Nephron (organoid): ENCODE data around the gene LGALS13.

Experiments
- H3K27ac Mint-ChIP-seq, 3 experiments: 2 replicates each; pipeline ENCODE4 v1.8.0; 2020; ENCODE audit warnings: mixed read lengths in 3 of 3, mild to moderate bottlenecking in 2 of 3, moderate library complexity in 1 of 3
- H3K27me3 Mint-ChIP-seq: 2 replicates; pipeline ENCODE4 v1.8.0; 2021; ENCODE audit warnings: low read depth, mild to moderate bottlenecking, moderate library complexity, mixed read lengths
- H3K36me3 Mint-ChIP-seq: 2 replicates; pipeline ENCODE4 v1.8.0; 2020; ENCODE audit warnings: low read depth, mixed read lengths
- H3K4me1 Mint-ChIP-seq: 2 replicates; pipeline ENCODE4 v1.8.0; 2020; ENCODE audit warnings: mixed read lengths
- H3K4me3 Mint-ChIP-seq, 3 experiments: 2 replicates each; pipeline ENCODE4 v1.8.0; 2020; ENCODE audit warnings: mild to moderate bottlenecking in 3 of 3, mixed read lengths in 3 of 3, moderate library complexity in 2 of 3
- H3K9me3 Mint-ChIP-seq: 2 replicates; pipeline ENCODE4 v1.8.0; 2020; ENCODE audit warnings: mixed read lengths
- TF ChIP-seq, protein P1 (sequence below), 3 experiments: fragments of 200-600 bp; sonication (generic); IDR thresholded peaks; one replicate each; pipeline ENCODE4 v1.5.0; 2021; ENCODE audit warnings: antibody characterized with exemption in 3 of 3; ENCODE audit not compliant: unreplicated experiment in 3 of 3

LGALS13 gene

DNA sequence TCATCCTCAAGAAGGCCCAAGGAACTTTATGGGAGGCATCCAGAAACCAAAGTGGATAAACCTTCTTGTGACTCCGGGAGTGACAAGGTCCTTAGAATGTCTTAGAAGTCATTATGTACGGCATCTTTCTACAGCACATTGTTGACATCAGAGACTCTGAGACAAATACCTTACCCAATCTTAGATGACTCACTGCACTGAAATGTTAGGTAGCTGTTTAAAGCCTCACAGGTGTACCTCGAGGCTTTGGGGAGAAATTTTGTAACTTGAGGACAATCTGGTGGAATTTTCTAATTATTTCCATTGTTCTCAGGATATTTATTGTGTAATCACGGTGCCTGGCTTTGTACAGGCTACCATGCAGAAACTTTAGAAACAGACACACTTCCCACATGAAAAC lies 14.8 kb upstream of the LGALS13 start:
- Mint-ChIP-seq H3K4me1 (no peaks in the 10 kb centered on the region), H3K27me3 (peaks cover 7% of the 10 kb centered on the region), H3K27ac (no peak overlapping the region), H3K9me3 (no peaks in the 10 kb centered on the region), H3K36me3 (no peaks in the 10 kb centered on the region), H3K4me3 (no peak overlapping the region)
- TF ChIP-seq, protein P1, sequence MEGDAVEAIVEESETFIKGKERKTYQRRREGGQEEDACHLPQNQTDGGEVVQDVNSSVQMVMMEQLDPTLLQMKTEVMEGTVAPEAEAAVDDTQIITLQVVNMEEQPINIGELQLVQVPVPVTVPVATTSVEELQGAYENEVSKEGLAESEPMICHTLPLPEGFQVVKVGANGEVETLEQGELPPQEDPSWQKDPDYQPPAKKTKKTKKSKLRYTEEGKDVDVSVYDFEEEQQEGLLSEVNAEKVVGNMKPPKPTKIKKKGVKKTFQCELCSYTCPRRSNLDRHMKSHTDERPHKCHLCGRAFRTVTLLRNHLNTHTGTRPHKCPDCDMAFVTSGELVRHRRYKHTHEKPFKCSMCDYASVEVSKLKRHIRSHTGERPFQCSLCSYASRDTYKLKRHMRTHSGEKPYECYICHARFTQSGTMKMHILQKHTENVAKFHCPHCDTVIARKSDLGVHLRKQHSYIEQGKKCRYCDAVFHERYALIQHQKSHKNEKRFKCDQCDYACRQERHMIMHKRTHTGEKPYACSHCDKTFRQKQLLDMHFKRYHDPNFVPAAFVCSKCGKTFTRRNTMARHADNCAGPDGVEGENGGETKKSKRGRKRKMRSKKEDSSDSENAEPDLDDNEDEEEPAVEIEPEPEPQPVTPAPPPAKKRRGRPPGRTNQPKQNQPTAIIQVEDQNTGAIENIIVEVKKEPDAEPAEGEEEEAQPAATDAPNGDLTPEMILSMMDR (IDR thresholded peaks at IDR 0.05; ENCODE audit: unreplicated experiment in 3 of 3): no peak

DNA sequence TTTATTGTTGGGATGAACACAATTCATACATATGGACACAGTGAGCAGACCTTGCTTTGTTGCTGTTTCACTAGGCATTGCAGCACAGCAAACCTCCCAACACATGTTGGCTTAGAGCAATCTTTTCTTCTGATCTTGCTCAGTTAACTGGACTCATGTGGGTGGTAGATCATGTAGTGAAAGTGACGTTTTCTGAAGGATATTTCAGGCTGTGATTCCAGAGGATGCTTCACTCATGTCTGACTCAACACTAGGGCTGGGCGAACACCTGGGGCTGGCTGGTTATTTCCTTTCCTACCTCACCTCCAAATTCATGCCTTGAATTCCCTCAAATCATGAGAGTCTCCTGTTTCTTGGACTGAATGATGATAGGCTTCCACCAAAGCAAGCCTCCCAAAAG lies 14.3 kb upstream of the LGALS13 start:
- H3K36me3 Mint-ChIP-seq: no peaks in the 10 kb centered on the region
- no peak overlapping the region for H3K4me3 Mint-ChIP-seq
- TF ChIP-seq, protein P1 (IDR thresholded peaks at IDR 0.05; ENCODE audit: unreplicated experiment in 3 of 3): no peak
- H3K27ac Mint-ChIP-seq: no peak overlapping the region
- peaks cover 7% of the 10 kb centered on the region for H3K27me3 Mint-ChIP-seq
- H3K9me3 Mint-ChIP-seq: no peaks in the 10 kb centered on the region
- H3K4me1 Mint-ChIP-seq: no peaks in the 10 kb centered on the region

DNA sequence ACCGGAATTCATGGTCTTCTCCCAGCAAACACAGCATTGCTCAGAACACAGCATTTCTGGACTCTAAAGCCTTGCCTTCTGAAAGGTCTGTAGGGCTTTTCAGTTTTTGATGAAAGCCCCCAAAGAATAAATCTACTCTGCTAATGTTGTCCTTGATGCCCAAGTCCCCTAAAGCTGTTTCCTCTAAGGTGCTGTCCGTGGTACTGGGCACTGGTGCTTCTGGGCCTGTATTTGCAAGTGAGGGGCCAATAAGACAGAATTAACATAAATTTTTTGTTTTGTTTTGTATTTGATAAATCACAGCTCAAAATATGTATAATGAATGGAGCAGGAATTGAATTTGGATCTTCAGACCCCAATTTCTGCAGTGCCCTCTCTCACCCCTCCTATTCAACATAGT lies 12.1 kb upstream of the LGALS13 start:
- Mint-ChIP-seq H3K9me3 (no peaks in the 10 kb centered on the region), H3K27ac (no peak overlapping the region), H3K4me3 (no peak overlapping the region), H3K27me3 (no peaks in the 10 kb centered on the region), H3K4me1 (no peaks in the 10 kb centered on the region), H3K36me3 (no peaks in the 10 kb centered on the region)
- TF ChIP-seq, protein P1 (IDR thresholded peaks at IDR 0.05; ENCODE audit: unreplicated experiment in 3 of 3): no peak

DNA sequence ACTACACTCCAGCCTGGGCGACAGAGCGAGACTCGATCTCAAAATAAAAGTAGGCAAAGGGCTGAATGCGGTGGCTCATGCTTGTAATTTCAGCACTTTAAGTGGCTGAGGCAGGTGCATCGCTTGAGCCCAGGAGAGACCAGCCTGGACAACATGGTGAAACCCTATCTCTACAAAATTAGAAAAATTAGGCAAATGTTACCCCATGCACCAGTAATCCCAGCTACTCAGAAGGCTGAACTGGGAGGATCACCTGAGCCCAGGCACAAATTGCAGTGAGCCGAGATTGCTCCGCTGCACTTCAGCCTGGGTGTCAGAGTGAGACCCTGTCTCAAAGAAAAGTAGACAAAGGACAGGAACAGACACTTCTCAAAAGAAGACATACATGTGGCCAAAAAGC lies 9.9 kb upstream of the LGALS13 start:
- Mint-ChIP-seq H3K27me3 (no peaks in the 10 kb centered on the region), H3K4me1 (no peaks in the 10 kb centered on the region), H3K27ac (no peak overlapping the region), H3K4me3 (no peak overlapping the region), H3K36me3 (no peaks in the 10 kb centered on the region), H3K9me3 (no peaks in the 10 kb centered on the region)
- TF ChIP-seq, protein P1 (IDR thresholded peaks at IDR 0.05; ENCODE audit: unreplicated experiment in 3 of 3): no peak

DNA sequence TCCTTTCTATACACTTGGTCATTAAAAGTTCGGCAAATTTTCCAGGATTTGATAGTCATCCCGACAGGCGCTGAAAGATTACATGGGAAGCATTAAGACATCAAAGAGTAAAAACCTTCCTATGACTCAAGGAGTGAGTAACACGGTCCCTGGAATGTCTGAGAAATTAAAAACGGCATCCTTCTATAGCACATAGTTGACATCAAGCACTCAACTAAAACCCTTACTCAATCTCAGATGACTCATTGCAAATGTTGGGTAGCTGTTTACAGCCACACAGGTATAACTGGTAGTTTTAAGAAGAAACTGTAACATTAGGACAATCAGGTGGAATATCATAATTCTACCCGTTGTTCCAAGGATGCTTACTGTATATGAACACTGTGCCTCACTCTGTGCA lies 6.4 kb upstream of the LGALS13 start:
- no peaks in the 10 kb centered on the region for H3K36me3 Mint-ChIP-seq
- H3K9me3 Mint-ChIP-seq: no peaks in the 10 kb centered on the region
- H3K4me1 Mint-ChIP-seq: no peaks in the 10 kb centered on the region
- no peak overlapping the region for H3K4me3 Mint-ChIP-seq
- H3K27ac Mint-ChIP-seq: no peak overlapping the region
- TF ChIP-seq, protein P1 (IDR thresholded peaks at IDR 0.05; ENCODE audit: unreplicated experiment in 3 of 3): no peak
- no peaks in the 10 kb centered on the region for H3K27me3 Mint-ChIP-seq

DNA sequence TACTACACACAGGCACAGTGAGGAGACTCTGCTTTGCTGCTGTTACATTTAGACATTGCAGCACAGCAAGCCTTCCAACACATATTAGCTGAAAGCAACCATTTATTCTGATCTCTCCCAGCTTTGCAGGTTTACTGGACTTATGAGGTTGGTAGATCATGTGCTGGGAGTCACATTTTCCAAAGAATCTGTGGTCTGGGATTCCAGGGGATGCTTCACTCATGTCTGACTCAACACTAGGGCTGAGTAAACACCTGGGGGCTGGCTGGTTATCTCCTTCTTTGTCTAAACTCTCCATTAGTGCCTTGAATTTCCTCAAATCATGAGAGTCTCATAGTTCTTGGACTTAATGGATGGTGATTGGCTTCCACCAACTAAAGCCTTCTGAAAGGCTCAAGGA lies 5.4 kb upstream of the LGALS13 start:
- Mint-ChIP-seq H3K4me1 (no peaks in the 10 kb centered on the region), H3K9me3 (no peaks in the 10 kb centered on the region), H3K27me3 (no peaks in the 10 kb centered on the region), H3K36me3 (no peaks in the 10 kb centered on the region), H3K4me3 (no peak overlapping the region), H3K27ac (no peak overlapping the region)
- TF ChIP-seq, protein P1 (IDR thresholded peaks at IDR 0.05; ENCODE audit: unreplicated experiment in 3 of 3): no peak
